K562 (cell line): ENCODE data around the gene PWP2. TPM values are rescaled to one million over a fixed set of nuclear protein-coding genes. Genes with fewer than 3 reads are reported as not detected.

Experiments
- ATAC-seq: fragments of 200-7000 bp; cut with Tn5 transposase; 3 replicates; pipeline ENCODE4 v1.9.1; 2020; ENCODE audit warnings: moderate library complexity
- BruUV-seq: library from RNA; stranded (reverse); fragments of 400-500 nt; replicated peaks from 2 replicates; lab custom pipeline; 2021; lab: Mats Ljungman, UMichigan
- CTCF ChIA-PET: fragments of 300-600 bp; formaldehyde crosslinking; extraction: SDS; loops from one replicate; lab custom pipeline; 2021; ENCODE audit warnings: low intra/inter-chr PET ratio; lab: Yijun Ruan, JAX
- POLR2A ChIA-PET: fragments of 300-600, 350-650 bp; sonication (Branson Sonifier 250); formaldehyde crosslinking; extraction: SDS; loops from one replicate; lab custom pipeline; 2021; ENCODE audit warnings: antibody characterized with exemption, inconsistent platforms; lab: Yijun Ruan, JAX
- DNase-seq, 4 experiments: peaks; one replicate each; pipeline versions ENCODE4 v3.0.0 to v3.0.0-alpha.2; 2011 to 2018; ENCODE audit warnings: low spot score in 3 of 4, mixed read lengths in 3 of 4; ENCODE audit errors: extremely low read depth in 1 of 4
- FAIRE-seq: peaks from 2 replicates; lab custom pipeline; 2011; peaks lifted over from hg19 to GRCh38; lab: Jason Lieb, UNC
- H2AFZ ChIP-seq: 2 replicates; pipeline ENCODE4 v1.6.0; 2011; ENCODE audit warnings: low read depth, low read length, control low read depth, inconsistent platforms
- H3K27ac ChIP-seq: fragments of 200-600 bp; 3 replicates; pipeline ENCODE4 v1.8.0; 2011; ENCODE audit warnings: low read depth, mild to moderate bottlenecking, control low read depth, inconsistent platforms, low read length, moderate library complexity, mixed read lengths; ENCODE audit errors: extremely low read depth
- H3K27me3 ChIP-seq, 2 experiments: fragments of 300-600 bp in 1 of 2; 2 replicates in 1 of 2; 3 replicates in 1 of 2; pipeline versions ENCODE4 v1.6.0 to v1.8.0; 2011; ENCODE audit warnings: inconsistent platforms in 2 of 2, low read length in 2 of 2, mild to moderate bottlenecking in 1 of 2, mixed read lengths in 1 of 2, moderate library complexity in 1 of 2; ENCODE audit not compliant: control insufficient read depth in 2 of 2, insufficient read depth in 2 of 2
- H3K36me3 ChIP-seq: fragments of 300-600 bp; 3 replicates; pipeline ENCODE4 v1.8.0; 2011; ENCODE audit warnings: mild to moderate bottlenecking, low read length, inconsistent platforms; ENCODE audit not compliant: control insufficient read depth, insufficient read depth
- H3K4me1 ChIP-seq, 2 experiments: fragments of 200-600 bp in 1 of 2; replicated peaks in 1 of 2; 2 replicates in 1 of 2; 3 replicates in 1 of 2; pipeline versions ENCODE4 v1.5.1 to v1.8.0; 2011; ENCODE audit warnings: inconsistent platforms in 2 of 2, low read length in 2 of 2, mild to moderate bottlenecking in 1 of 2, mixed read lengths in 1 of 2, moderate library complexity in 1 of 2; ENCODE audit not compliant: control insufficient read depth in 2 of 2, insufficient read depth in 2 of 2
- H3K4me2 ChIP-seq: 2 replicates; pipeline ENCODE4 v1.6.1; 2011; ENCODE audit warnings: low read length, control low read depth, inconsistent platforms, mixed read lengths; ENCODE audit not compliant: insufficient read depth
- H3K4me3 ChIP-seq: fragments of 200-600 bp; sonication (generic), shearing (Covaris generic); 2 replicates; pipeline ENCODE4 v1.5.1; 2016; ENCODE audit warnings: control low read depth, inconsistent platforms
- H3K79me2 ChIP-seq: fragments of 200-600 bp; 3 replicates; pipeline ENCODE4 v1.8.0; 2011; ENCODE audit warnings: low read length, inconsistent platforms; ENCODE audit not compliant: control insufficient read depth, insufficient read depth
- H3K9ac ChIP-seq, 2 experiments: 2 replicates each; pipeline versions ENCODE4 v1.6.0 to v1.6.1; 2011; ENCODE audit warnings: low read depth in 2 of 2, low read length in 2 of 2, control low read depth in 1 of 2, inconsistent platforms in 1 of 2, mild to moderate bottlenecking in 1 of 2, mixed read lengths in 1 of 2; ENCODE audit not compliant: insufficient read depth in 1 of 2
- H3K9me1 ChIP-seq: one replicate; pipeline ENCODE4 v1.6.0; 2011; ENCODE audit warnings: inconsistent platforms, mild to moderate bottlenecking, low read length, moderate library complexity; ENCODE audit not compliant: control insufficient read depth, insufficient read depth
- H3K9me3 ChIP-seq: replicated peaks from 2 replicates; pipeline ENCODE4 v1.5.1; 2011; ENCODE audit warnings: low read depth, low read length, inconsistent platforms; ENCODE audit not compliant: control insufficient read depth, insufficient read depth
- H4K20me1 ChIP-seq: replicated peaks from 2 replicates; pipeline ENCODE4 v1.6.1; 2011; ENCODE audit warnings: low read length, inconsistent platforms, mixed read lengths; ENCODE audit not compliant: control insufficient read depth, insufficient read depth
- E2F6 ChIP-seq, 2 experiments: IDR thresholded peaks; 2 replicates each; pipeline ENCODE4 v1.6.1; 2011; ENCODE audit warnings: borderline replicate concordance in 1 of 2, control low read depth in 1 of 2, low read depth in 1 of 2, low read length in 1 of 2, mild to moderate bottlenecking in 1 of 2, mixed read lengths in 1 of 2, moderate library complexity in 1 of 2; ENCODE audit not compliant: insufficient read depth in 1 of 2, insufficient read length in 1 of 2, poor library complexity in 1 of 2, severe bottlenecking in 1 of 2; ENCODE audit errors: extremely low read depth in 1 of 2
- EGR1 ChIP-seq: fragments of 450-650 bp; conservative IDR thresholded peaks from 2 replicates; pipeline ENCODE4 v1.6.1; 2017; ENCODE audit warnings: mild to moderate bottlenecking
- RBM17 ChIP-seq: fragments of 200-400 bp; formaldehyde crosslinking; IDR thresholded peaks from 2 replicates; pipeline ENCODE4 v1.6.1; 2017; ENCODE audit warnings: low read depth, mild to moderate bottlenecking, low read length, borderline replicate concordance
- ZFPM2 ChIP-seq: fragments of 250-450 bp; sonication (Bioruptor Pico); IDR thresholded peaks from 2 replicates; pipeline ENCODE4 v1.5.1; 2022; ENCODE audit warnings: mild to moderate bottlenecking
- ZNF707 ChIP-seq: fragments of 250-450 bp; sonication (Bioruptor Pico); conservative IDR thresholded peaks from 2 replicates; pipeline ENCODE4 v1.8.0; 2022; ENCODE audit warnings: inconsistent platforms, mild to moderate bottlenecking, moderate library complexity
- WGBS: fragments of 100-300 bp; shearing (Covaris generic); methylation state at CpG from one replicate; pipeline ENCODE4 v1.1.6; 2016; ENCODE audit warnings: low coverage, mixed read lengths; ENCODE audit not compliant: insufficient coverage; ENCODE audit errors: missing lambda C conversion rate; 5-methylcytosine and 5-hydroxymethylcytosine counted together
- in situ Hi-C: fragments of 300-500 bp; cut with MboI; formaldehyde crosslinking; loops from 4 replicates; pipeline ENCODE4 v1.15.0; 2018; ENCODE audit warnings: inconsistent platforms, mixed read lengths
- intact Hi-C: fragments of 100-400 bp; cut with micrococcal nuclease; formaldehyde crosslinking; loops from 2 replicates; pipeline ENCODE4 v1.14.2; 2022
- polyA plus RNA-seq, 8 experiments: library from polyadenylated mRNA; depleted of rRNA in 4 of 8; stranded (reverse) in 5 of 8; unstranded in 3 of 8; fragments of >200 nt; fragmentation: Nextera tagmentation in 2 of 8; fragmentation: Illumina TruSeq in 1 of 8; extraction: Ambion mirVana in 2 of 8; extraction: Trizol in 1 of 8; gene quantifications; 2 replicates each; pipeline versions ENCODE4 v1.2.1 to v1.2.3, GENCODE V29; 2011 to 2014; ENCODE audit warnings: inconsistent platforms in 1 of 8, missing spikeins in 1 of 8
- total RNA-seq, 7 experiments: library from RNA; depleted of rRNA in 6 of 7; stranded (reverse); fragments of >200 nt in 6 of 7; fragmentation: Illumina TruSeq in 2 of 7; extraction: Trizol in 2 of 7; gene quantifications; 2 replicates each; pipeline versions ENCODE4 v1.2.1 to v1.2.3, GENCODE V29; 2011 to 2021; ENCODE audit warnings: low replicate concordance in 1 of 7
- TF ChIP-seq, protein P1 (sequence below): fragments of 250-450 bp; sonication (Bioruptor Pico); IDR thresholded peaks from 2 replicates; pipeline ENCODE4 v1.8.0; 2021; ENCODE audit warnings: moderate library complexity, mild to moderate bottlenecking, inconsistent platforms
- TF ChIP-seq, protein P2 (sequence below), 3 experiments: IDR thresholded peaks in 2 of 3; conservative IDR thresholded peaks in 1 of 3; 2 replicates each; pipeline ENCODE4 v1.5.1; 2011 to 2012; ENCODE audit warnings: low read length in 3 of 3, mild to moderate bottlenecking in 3 of 3, control low read depth in 2 of 3, improper control_type of control experiment in 1 of 3, inconsistent platforms in 1 of 3, low read depth in 1 of 3, mixed read lengths in 1 of 3, moderate library complexity in 1 of 3; ENCODE audit not compliant: insufficient read depth in 2 of 3

The PWP2 gene
- total and polyA plus RNA-seq, 9 of the 15 experiments (the other 6 are each of a cell fraction or from before 2014, with no cell fraction given) = 0.72 to 57.6 (median 31.1) TPM

DNA sequence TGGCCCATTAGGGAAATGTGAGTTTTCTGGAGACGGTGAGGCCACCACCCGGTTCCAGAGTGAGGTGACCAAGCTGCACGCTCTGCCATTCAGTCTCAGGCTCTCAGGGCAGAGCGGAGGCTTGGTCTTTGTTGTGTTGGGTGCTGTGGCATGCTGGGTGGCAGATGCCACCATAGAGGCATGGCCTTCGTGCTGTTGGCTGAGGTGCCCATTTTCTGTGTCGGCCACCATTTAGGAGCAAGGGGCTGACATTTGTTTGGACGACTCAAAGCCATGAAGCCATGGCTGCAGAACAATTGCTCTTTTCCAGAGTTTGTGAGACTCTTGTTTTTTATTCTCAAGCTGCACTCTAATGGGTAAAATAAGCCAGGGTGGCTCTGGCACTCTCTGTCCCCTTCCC lies 36.8 kb upstream of the PWP2 start:
- Histone ChIP-seq H3K9me1 (peaks cover 2% of the 10 kb centered on the region), H3K4me2 (no peak overlapping the region), H3K4me1 (peaks cover 0 to 6% of the 10 kb centered on the region in 2 experiments; a peak in 1 of 5 replicates), H3K9ac (0 out of 4 replicates have a peak overlapping the region, but pooled peaks of 1 of the 2 experiments have one; percentile 57), H3K27ac (no peak overlapping the region), H3K4me3 (no peak overlapping the region), H3K79me2 (peaks cover 10% of the 10 kb centered on the region; the same call in 2 of the 3 replicates), H3K36me3 (peaks cover 92% of the 10 kb centered on the region), H3K9me3 (no peaks in the 10 kb centered on the region), H2AFZ (no peak overlapping the region), H4K20me1 (0 out of 2 replicates have a peak, but pooled peaks cover 10% of the 10 kb centered on the region), H3K27me3 (no peaks in the 10 kb centered on the region)
- FAIRE-seq = no peak
- ChIA-PET POLR2A (interaction anchor here (0.6 to 3.5 kb wide), 3 partner anchors 9 to 15 kb away, joined by 3 to 14 read pairs (median 5); no protein-coding TSS in a partner anchor), CTCF (no interaction called here)
- ATAC-seq = no peak
- in situ Hi-C loops = no loop called here
- no TSS peak for BruUV-seq
- no peak for DNase-seq
- WGBS = 98% methylated on average over 7 of the region's 7 CpGs
- TF ChIP-seq RBM17 (no peak), ZFPM2 (CRISPR knock-in tag) (no peak)
- TF ChIP-seq, protein P1, sequence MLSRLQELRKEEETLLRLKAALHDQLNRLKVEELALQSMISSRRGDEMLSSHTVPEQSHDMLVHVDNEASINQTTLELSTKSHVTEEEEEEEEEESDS (CRISPR knock-in tag) = no peak
- intact Hi-C loops = no loop called here

DNA sequence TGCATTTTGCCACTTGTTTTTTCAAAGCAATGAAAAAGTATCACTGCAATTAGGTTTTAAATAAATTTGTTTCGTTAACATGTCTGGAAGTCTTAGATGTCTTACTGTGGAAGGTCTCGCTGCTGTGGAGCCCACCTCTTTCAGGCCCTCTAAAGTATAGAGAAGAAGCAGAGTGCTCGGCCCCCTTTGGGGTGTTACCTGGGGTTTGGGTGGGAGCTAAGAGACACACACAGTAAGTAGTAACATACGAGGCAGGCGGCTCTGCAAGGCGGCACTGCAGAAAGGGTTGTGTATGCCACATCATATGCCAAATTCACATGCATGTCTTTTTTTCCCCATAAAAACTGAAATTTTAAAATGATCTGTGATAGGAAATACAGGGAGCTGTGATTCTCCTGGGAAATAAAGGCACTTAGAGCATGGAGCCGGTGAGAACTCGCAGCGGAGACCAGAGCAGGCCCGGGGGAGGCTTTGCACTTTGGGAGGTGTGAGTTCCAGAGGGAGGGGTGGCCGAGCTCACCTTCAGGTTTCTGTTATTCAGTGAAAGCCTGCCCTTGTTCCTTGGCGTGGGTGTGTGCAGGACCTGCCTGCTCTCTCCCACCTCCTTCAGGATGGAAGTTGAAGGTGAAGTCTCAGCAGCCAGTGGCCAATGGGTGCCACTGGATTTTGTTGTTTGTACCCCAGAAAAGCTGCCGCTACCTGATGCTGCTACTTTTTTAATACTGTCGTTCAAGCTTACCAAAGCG lies 35.7 kb upstream of the PWP2 start:
- peak; percentile 66 for ATAC-seq

More for the DNA sequence above, 35.7 kb upstream of the PWP2 start:
- H3K4me1 ChIP-seq = peaks cover 0 to 6% of the 10 kb centered on the region in 2 experiments; a peak in 1 of 5 replicates
- H3K79me2 ChIP-seq = peaks cover 10% of the 10 kb centered on the region; the same call in 2 of the 3 replicates
- in situ Hi-C loops = no loop called here
- POLR2A ChIA-PET = interaction anchor here (0.5 to 3.5 kb wide), 4 partner anchors 11 to 367 kb away, joined by 4 to 14 read pairs (median 4); no protein-coding TSS in a partner anchor
- H3K27me3 ChIP-seq = no peaks in the 10 kb centered on the region
- H4K20me1 ChIP-seq = 0 out of 2 replicates have a peak, but pooled peaks cover 10% of the 10 kb centered on the region
- H3K4me3 ChIP-seq = no peak overlapping the region
- H3K4me2 ChIP-seq = no peak overlapping the region
- TF ChIP-seq, protein P2, sequence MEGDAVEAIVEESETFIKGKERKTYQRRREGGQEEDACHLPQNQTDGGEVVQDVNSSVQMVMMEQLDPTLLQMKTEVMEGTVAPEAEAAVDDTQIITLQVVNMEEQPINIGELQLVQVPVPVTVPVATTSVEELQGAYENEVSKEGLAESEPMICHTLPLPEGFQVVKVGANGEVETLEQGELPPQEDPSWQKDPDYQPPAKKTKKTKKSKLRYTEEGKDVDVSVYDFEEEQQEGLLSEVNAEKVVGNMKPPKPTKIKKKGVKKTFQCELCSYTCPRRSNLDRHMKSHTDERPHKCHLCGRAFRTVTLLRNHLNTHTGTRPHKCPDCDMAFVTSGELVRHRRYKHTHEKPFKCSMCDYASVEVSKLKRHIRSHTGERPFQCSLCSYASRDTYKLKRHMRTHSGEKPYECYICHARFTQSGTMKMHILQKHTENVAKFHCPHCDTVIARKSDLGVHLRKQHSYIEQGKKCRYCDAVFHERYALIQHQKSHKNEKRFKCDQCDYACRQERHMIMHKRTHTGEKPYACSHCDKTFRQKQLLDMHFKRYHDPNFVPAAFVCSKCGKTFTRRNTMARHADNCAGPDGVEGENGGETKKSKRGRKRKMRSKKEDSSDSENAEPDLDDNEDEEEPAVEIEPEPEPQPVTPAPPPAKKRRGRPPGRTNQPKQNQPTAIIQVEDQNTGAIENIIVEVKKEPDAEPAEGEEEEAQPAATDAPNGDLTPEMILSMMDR (IDR thresholded peaks at IDR 0.05 in 2 of 3, conservative IDR thresholded peaks at IDR 0.05 in 1 of 3; ENCODE audit: insufficient read depth in 2 of 3, low read depth in 1 of 3, low read length in 3 of 3) = peak in 1 of 3 experiments; percentile 37; a peak in 3 of 6 replicates
- TF ChIP-seq E2F6 (IDR thresholded peaks at IDR 0.05; ENCODE audit: borderline replicate concordance in 1 of 2, extremely low read depth in 1 of 2, insufficient read depth in 1 of 2, insufficient read length in 1 of 2, low read depth in 1 of 2, low read length in 1 of 2, poor library complexity in 1 of 2, severe bottlenecking in 1 of 2) (no peak), ZNF707 (CRISPR knock-in tag) (no peak), EGR1 (peak; percentile 52)
- peaks cover 90% of the 10 kb centered on the region for H3K36me3 ChIP-seq
- no peak overlapping the region for H3K9ac ChIP-seq
- CTCF ChIA-PET = no interaction called here
- no peaks in the 10 kb centered on the region for H3K9me3 ChIP-seq
- BruUV-seq = no TSS peak
- no peak overlapping the region for H2AFZ ChIP-seq
- intact Hi-C loops = no loop called here
- H3K27ac ChIP-seq = no peak overlapping the region
- no peak for FAIRE-seq
- WGBS = 91% methylated on average over 15 of the region's 15 CpGs
- peaks cover 2% of the 10 kb centered on the region for H3K9me1 ChIP-seq
- no peak for DNase-seq
